Measurements from ENCODE around the gene ANKRD17. TPM values are rescaled to one million over a fixed set of nuclear protein-coding genes. Genes with fewer than 3 reads are reported as not detected.

The ANKRD17 gene
- total RNA-seq, 1 experiment from 2014 or later = 65.7 TPM

GRCh38 chr4:73103799-73104503 is 154.6 kb downstream of the ANKRD17 start:
- ChIA-PET POLR2A (interaction anchor here (0.8 to 1.7 kb wide), 4 partner anchors 8 to 155 kb away, joined by 3 to 5 read pairs (median 4); partner anchors contain the start of gene ANKRD17), CTCF (interaction anchor here (0.6 to 1.4 kb wide), 2 partner anchors 10 to 14 kb away, joined by 3 to 6 read pairs; no protein-coding TSS in a partner anchor)
- H3K36me3 Mint-ChIP-seq (ENCODE audit: insufficient read depth, unreplicated experiment) = peaks cover 54% of the 10 kb centered on the region
- no peaks in the 10 kb centered on the region for H3K9me3 Mint-ChIP-seq (ENCODE audit: unreplicated experiment)
- H3K4me3 Mint-ChIP-seq (ENCODE audit: unreplicated experiment) = no peak overlapping the region
- no peaks in the 10 kb centered on the region for H3K27me3 Mint-ChIP-seq (ENCODE audit: insufficient read depth, unreplicated experiment)
- no TSS peak for BruUV-seq (replicated peaks)
- H3K27ac Mint-ChIP-seq (ENCODE audit: low read depth, unreplicated experiment) = peak overlapping the region; percentile 20
- peak; percentile 10 for DNase-seq (ENCODE audit: unreplicated experiment)
- intact Hi-C loops (cut with micrococcal nuclease) = no loop called here
- peaks cover 6% of the 10 kb centered on the region for H3K4me1 Mint-ChIP-seq (ENCODE audit: insufficient read depth, unreplicated experiment)
- no peak for TF ChIP-seq CTCF (IDR thresholded peaks at IDR 0.05; ENCODE audit: unreplicated experiment)

- no peak for TF ChIP-seq CTCF (IDR thresholded peaks at IDR 0.05; ENCODE audit: unreplicated experiment)
- H3K27ac Mint-ChIP-seq (ENCODE audit: low read depth, unreplicated experiment) = no peak overlapping the region
- no peak overlapping the region for H3K4me3 Mint-ChIP-seq (ENCODE audit: unreplicated experiment)
- intact Hi-C loops (cut with micrococcal nuclease) = no loop called here
- no peaks in the 10 kb centered on the region for H3K4me1 Mint-ChIP-seq (ENCODE audit: insufficient read depth, unreplicated experiment)
- no peaks in the 10 kb centered on the region for H3K27me3 Mint-ChIP-seq (ENCODE audit: insufficient read depth, unreplicated experiment)
- peaks cover 87% of the 10 kb centered on the region for H3K36me3 Mint-ChIP-seq (ENCODE audit: insufficient read depth, unreplicated experiment)
- ChIA-PET CTCF (no interaction called here), POLR2A (interaction anchor here (1.1 kb wide), 1 partner anchor 20 kb away, joined by 3 read pairs; no protein-coding TSS in a partner anchor)
- no peak for DNase-seq (ENCODE audit: unreplicated experiment)
- no TSS peak for BruUV-seq (replicated peaks)
- H3K9me3 Mint-ChIP-seq (ENCODE audit: unreplicated experiment) = no peaks in the 10 kb centered on the region
Observed at GRCh38 chr4:73099143-73099542, 159.5 kb downstream of the ANKRD17 start.

- Mint-ChIP-seq H3K27me3 (ENCODE audit: insufficient read depth, unreplicated experiment) (no peaks in the 10 kb centered on the region), H3K9me3 (ENCODE audit: unreplicated experiment) (no peaks in the 10 kb centered on the region), H3K27ac (ENCODE audit: low read depth, unreplicated experiment) (no peak overlapping the region), H3K4me1 (ENCODE audit: insufficient read depth, unreplicated experiment) (no peaks in the 10 kb centered on the region), H3K36me3 (ENCODE audit: insufficient read depth, unreplicated experiment) (peaks cover 87% of the 10 kb centered on the region), H3K4me3 (ENCODE audit: unreplicated experiment) (no peak overlapping the region)
- ChIA-PET CTCF (interaction anchor here (0.6 kb wide), 1 partner anchor 26 kb away, joined by 3 read pairs; no protein-coding TSS in a partner anchor), POLR2A (interaction anchor here (1.1 kb wide), 1 partner anchor 19 kb away, joined by 3 read pairs; no protein-coding TSS in a partner anchor)
- no peak for DNase-seq (ENCODE audit: unreplicated experiment)
- no peak for TF ChIP-seq CTCF (IDR thresholded peaks at IDR 0.05; ENCODE audit: unreplicated experiment)
- no TSS peak for BruUV-seq (replicated peaks)
- intact Hi-C loops (cut with micrococcal nuclease) = no loop called here
Observed at GRCh38 chr4:73098713-73099112, 159.9 kb downstream of the ANKRD17 start.

GRCh38 chr4:73098016-73098415 is 160.6 kb downstream of the ANKRD17 start:
- TF ChIP-seq CTCF (IDR thresholded peaks at IDR 0.05; ENCODE audit: unreplicated experiment) = no peak
- H3K9me3 Mint-ChIP-seq (ENCODE audit: unreplicated experiment) = no peaks in the 10 kb centered on the region
- no peaks in the 10 kb centered on the region for H3K27me3 Mint-ChIP-seq (ENCODE audit: insufficient read depth, unreplicated experiment)
- no TSS peak for BruUV-seq (replicated peaks)
- CTCF ChIA-PET = interaction anchor here (0.6 to 0.7 kb wide), 3 partner anchors 16 to 1678 kb away, joined by 3 to 4 read pairs (median 3); no protein-coding TSS in a partner anchor
- no peaks in the 10 kb centered on the region for H3K4me1 Mint-ChIP-seq (ENCODE audit: insufficient read depth, unreplicated experiment)
- intact Hi-C loops (cut with micrococcal nuclease) = no loop called here
- POLR2A ChIA-PET = interaction anchor here (0.6 to 1.2 kb wide), 2 partner anchors 28 to 1194 kb away, joined by 3 to 4 read pairs; partner anchors contain the start of gene COX18
- H3K36me3 Mint-ChIP-seq (ENCODE audit: insufficient read depth, unreplicated experiment) = peaks cover 93% of the 10 kb centered on the region
- no peak overlapping the region for H3K4me3 Mint-ChIP-seq (ENCODE audit: unreplicated experiment)
- no peak for DNase-seq (ENCODE audit: unreplicated experiment)
- no peak overlapping the region for H3K27ac Mint-ChIP-seq (ENCODE audit: low read depth, unreplicated experiment)
